SK-N-SH (cell line): ENCODE results near the gene PIF1. TPM values are rescaled to one million over a fixed set of nuclear protein-coding genes. Genes with fewer than 3 reads are reported as not detected.

Experiments
- CTCF ChIA-PET: fragments of 300-600, 350-600 bp; formaldehyde crosslinking; extraction: SDS; loops from one replicate; lab custom pipeline; 2021; lab: Yijun Ruan, JAX
- POLR2A ChIA-PET: fragments of 350-600 bp; sonication (Branson Sonifier 250); formaldehyde crosslinking; extraction: SDS; loops from one replicate; lab custom pipeline; 2020; ENCODE audit warnings: antibody characterized with exemption, inconsistent platforms; lab: Yijun Ruan, JAX
- DNase-seq: peaks from one replicate; pipeline ENCODE4 v3.0.0; 2012
- H2AFZ ChIP-seq: fragments of 200-600 bp; sonication (generic); 2 replicates; pipeline ENCODE4 v1.8.1; 2016; ENCODE audit warnings: antibody characterized with exemption, mild to moderate bottlenecking, low read depth
- H3F3A ChIP-seq: fragments of 200-600 bp; sonication (generic); replicated peaks from 2 replicates; pipeline ENCODE3; 2016; ENCODE audit warnings: antibody characterized with exemption, mild to moderate bottlenecking; ENCODE audit not compliant: insufficient read depth
- H3K27ac ChIP-seq, 2 experiments: fragments of 200-500 bp in 1 of 2; fragments of 200-600 bp in 1 of 2; sonication (Bioruptor generic) in 1 of 2; sonication (generic), shearing (Covaris generic) in 1 of 2; 2 replicates each; pipeline versions ENCODE4 v1.5.1 to v1.6.1; 2014 to 2016; ENCODE audit warnings: low read depth in 2 of 2, inconsistent platforms in 1 of 2, low read length in 1 of 2, mild to moderate bottlenecking in 1 of 2, mixed read lengths in 1 of 2
- H3K27me3 ChIP-seq: fragments of 200-600 bp; sonication (generic), shearing (Covaris generic); 2 replicates; pipeline ENCODE4 v1.6.1; 2016; ENCODE audit warnings: mixed run types; ENCODE audit not compliant: insufficient read depth
- H3K36me3 ChIP-seq, 2 experiments: fragments of 200-500 bp in 1 of 2; fragments of 200-600 bp in 1 of 2; sonication (Bioruptor generic) in 1 of 2; sonication (generic) in 1 of 2; replicated peaks in 1 of 2; 2 replicates each; pipeline versions ENCODE3 to v1.5.1; 2014 to 2016; ENCODE audit warnings: low read length in 1 of 2, mild to moderate bottlenecking in 1 of 2; ENCODE audit not compliant: insufficient read depth in 2 of 2, control insufficient read depth in 1 of 2
- H3K4me1 ChIP-seq, 2 experiments: fragments of 200-500 bp in 1 of 2; fragments of 200-600 bp in 1 of 2; sonication (Bioruptor generic) in 1 of 2; sonication (generic), shearing (Covaris generic) in 1 of 2; 2 replicates each; pipeline versions ENCODE4 v1.5.1 to v1.6.1; 2014 to 2016; ENCODE audit warnings: low read depth in 1 of 2, low read length in 1 of 2, mixed run types in 1 of 2; ENCODE audit not compliant: insufficient read depth in 2 of 2, control insufficient read depth in 1 of 2
- H3K4me2 ChIP-seq: fragments of 200-600 bp; sonication (generic), shearing (Covaris generic); 2 replicates; pipeline ENCODE4 v1.6.1; 2017; ENCODE audit warnings: mixed run types
- H3K4me3 ChIP-seq, 2 experiments: fragments of 200-500 bp in 1 of 2; fragments of 200-600 bp in 1 of 2; sonication (Bioruptor generic) in 1 of 2; sonication (generic), shearing (Covaris generic) in 1 of 2; 2 replicates each; pipeline versions ENCODE4 v1.5.1 to v1.8.1; 2014 to 2016; ENCODE audit warnings: low read depth in 2 of 2, inconsistent platforms in 1 of 2, low read length in 1 of 2, mild to moderate bottlenecking in 1 of 2, mixed read lengths in 1 of 2, moderate library complexity in 1 of 2
- H3K79me2 ChIP-seq: fragments of 200-600 bp; sonication (generic); 2 replicates; pipeline ENCODE4 v1.8.1; 2017; ENCODE audit warnings: mild to moderate bottlenecking; ENCODE audit not compliant: insufficient read depth
- H3K9ac ChIP-seq: fragments of 200-600 bp; sonication (generic); 2 replicates; pipeline ENCODE4 v1.6.1; 2017; ENCODE audit warnings: mixed run types
- H3K9me2 ChIP-seq: fragments of 200-600 bp; sonication (generic); 2 replicates; pipeline ENCODE4 v1.6.1; 2017; ENCODE audit warnings: mixed run types
- H3K9me3 ChIP-seq: fragments of 200-600 bp; sonication (generic); 2 replicates; pipeline ENCODE4 v1.6.1; 2017; ENCODE audit warnings: mixed run types, mild to moderate bottlenecking, moderate library complexity
- H4K20me1 ChIP-seq: fragments of 200-600 bp; sonication (generic); 2 replicates; pipeline ENCODE4 v1.6.1; 2017; ENCODE audit warnings: mild to moderate bottlenecking, mixed run types; ENCODE audit not compliant: insufficient read depth
- CHD2 ChIP-seq: fragments of 150-350 bp; IDR thresholded peaks from 2 replicates; pipeline ENCODE4 v1.6.1; 2018; ENCODE audit warnings: low read length; ENCODE audit not compliant: partially characterized antibody
- CTCF ChIP-seq: fragments of 200-600 bp; sonication (generic); IDR thresholded peaks from 2 replicates; pipeline ENCODE4 v1.6.1; 2017; ENCODE audit warnings: antibody characterized with exemption, mild to moderate bottlenecking, moderate library complexity
- FOXM1 ChIP-seq: IDR thresholded peaks from 2 replicates; pipeline ENCODE4 v1.4.0; 2012; ENCODE audit warnings: low read depth, mild to moderate bottlenecking
- MXI1 ChIP-seq: IDR thresholded peaks from 2 replicates; pipeline ENCODE4 v1.6.1; 2012; ENCODE audit warnings: mild to moderate bottlenecking, low read depth, low read length, improper control_type of control experiment
- NRF1 ChIP-seq: IDR thresholded peaks from 2 replicates; pipeline ENCODE4 v1.6.1; 2012; ENCODE audit warnings: low read depth, mild to moderate bottlenecking, low read length
- RAD21 ChIP-seq: IDR thresholded peaks from 2 replicates; pipeline ENCODE4 v1.6.1; 2012; ENCODE audit warnings: mild to moderate bottlenecking, low read length
- RCOR1 ChIP-seq: fragments of 150-350 bp; IDR thresholded peaks from 2 replicates; pipeline ENCODE4 v1.6.1; 2017; ENCODE audit warnings: antibody characterized with exemption, low read length
- RFX5 ChIP-seq: IDR thresholded peaks from 2 replicates; pipeline ENCODE4 v1.6.1; 2012; ENCODE audit warnings: mild to moderate bottlenecking, improper control_type of control experiment, low read length
- SIN3A ChIP-seq: IDR thresholded peaks from 2 replicates; pipeline ENCODE4 v1.6.1; 2012; ENCODE audit warnings: low read depth, mild to moderate bottlenecking, low read length, moderate library complexity, borderline replicate concordance
- TAF1 ChIP-seq: IDR thresholded peaks from 2 replicates; pipeline ENCODE4 v1.6.1; 2012; ENCODE audit warnings: low read depth, mild to moderate bottlenecking, low read length, moderate library complexity, borderline replicate concordance
- TCF12 ChIP-seq: IDR thresholded peaks from 2 replicates; pipeline ENCODE4 v1.4.0; 2012
- USF1 ChIP-seq: IDR thresholded peaks from 2 replicates; pipeline ENCODE4 v1.4.0; 2012; ENCODE audit warnings: low read depth, borderline replicate concordance
- YY1 ChIP-seq: IDR thresholded peaks from 2 replicates; pipeline ENCODE4 v1.4.0; 2012; ENCODE audit warnings: low read depth, mild to moderate bottlenecking
- WGBS: methylation state at CpG from one replicate; pipeline ENCODE4 v1.1.6; 2017; ENCODE audit warnings: low lambda C conversion rate; 5-methylcytosine and 5-hydroxymethylcytosine counted together
- polyA plus RNA-seq, 3 experiments: library from polyadenylated mRNA; depleted of rRNA; stranded (reverse); fragments of >200 nt; gene quantifications; 2 replicates each; pipeline ENCODE4 v1.2.3, GENCODE V29; 2012
- TF ChIP-seq, protein P1 (sequence below): IDR thresholded peaks from 2 replicates; pipeline ENCODE4 v1.6.1; 2012; ENCODE audit warnings: mild to moderate bottlenecking, low read depth, low read length, moderate library complexity
- TF ChIP-seq, protein P2 (sequence below): IDR thresholded peaks from 2 replicates; pipeline ENCODE4; 2012
- TF ChIP-seq, protein P3 (sequence below): IDR thresholded peaks from 2 replicates; pipeline ENCODE4 v1.4.0; 2012; ENCODE audit warnings: low read depth, borderline replicate concordance

PIF1 gene
- polyA plus RNA-seq, 1 of the 3 experiments (the other 2 are of a cell fraction): 12.4 TPM

DNA sequence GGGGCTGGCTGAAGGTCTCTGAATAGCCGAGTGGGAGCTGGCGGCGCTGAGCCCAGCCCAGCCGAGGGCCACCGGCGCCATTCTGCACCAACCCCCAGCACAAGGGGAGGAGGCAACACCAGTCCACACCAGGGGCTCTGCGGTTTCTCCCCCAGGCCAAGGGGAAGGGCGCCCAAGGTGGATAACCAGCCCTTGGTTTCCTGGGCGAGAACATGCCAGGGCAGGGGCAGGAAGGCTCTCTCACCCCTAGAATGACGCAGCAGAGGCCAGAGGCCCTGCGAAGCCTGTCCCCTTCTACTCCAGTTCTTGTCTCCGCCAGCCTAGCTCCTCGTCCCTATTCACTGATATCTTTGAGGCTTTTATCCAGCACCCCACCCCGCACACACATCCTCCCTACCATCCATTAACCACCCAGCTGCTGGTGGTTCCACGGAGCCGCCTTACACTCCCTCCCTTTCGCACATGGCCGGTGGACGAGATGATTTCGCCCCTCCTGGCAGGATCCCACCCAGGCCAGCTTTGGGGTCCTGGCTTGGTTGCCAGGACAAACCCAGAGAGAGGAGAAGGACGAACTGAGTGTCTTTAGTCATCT lies 51.3 kb downstream of the PIF1 start:
- H3K36me3 ChIP-seq: no peaks in the 10 kb centered on the region
- H3K9ac ChIP-seq: peak overlapping the region; percentile 60; the same call in 1 of the 2 replicates
- H3K9me2 ChIP-seq: no peaks in the 10 kb centered on the region
- H3K4me1 ChIP-seq: peaks cover 4 to 10% of the 10 kb centered on the region in 2 experiments; a peak in 1 of 4 replicates
- no peaks in the 10 kb centered on the region for H3K9me3 ChIP-seq
- H3K27me3 ChIP-seq: no peaks in the 10 kb centered on the region
- no peaks in the 10 kb centered on the region for H4K20me1 ChIP-seq
- H3K79me2 ChIP-seq: no peaks in the 10 kb centered on the region
- peak overlapping the region; percentile 66 to 67 for H3K4me3 ChIP-seq
- 90% methylated on average over 15 of the region's 21 CpGs for WGBS
- DNase-seq: peak; percentile 57
- ChIA-PET CTCF (interaction anchor here (1.0 to 2.5 kb wide), 4 partner anchors 10 to 67 kb away, joined by 3 to 13 read pairs (median 4); no protein-coding TSS in a partner anchor), POLR2A (interaction anchor here (0.7 kb wide), 1 partner anchor 28 kb away, joined by 5 read pairs; no protein-coding TSS in a partner anchor)
- H3K4me2 ChIP-seq: peak overlapping the region; percentile 44; the same call in 1 of the 2 replicates
- no peaks in the 10 kb centered on the region for H3F3A ChIP-seq
- TF ChIP-seq RFX5: no peak
- TF ChIP-seq USF1: no peak
- no peak for TF ChIP-seq NRF1
- H2AFZ ChIP-seq: 0 out of 2 replicates have a peak overlapping the region, but pooled peaks have one; percentile 22
- H3K27ac ChIP-seq: no peak overlapping the region

DNA sequence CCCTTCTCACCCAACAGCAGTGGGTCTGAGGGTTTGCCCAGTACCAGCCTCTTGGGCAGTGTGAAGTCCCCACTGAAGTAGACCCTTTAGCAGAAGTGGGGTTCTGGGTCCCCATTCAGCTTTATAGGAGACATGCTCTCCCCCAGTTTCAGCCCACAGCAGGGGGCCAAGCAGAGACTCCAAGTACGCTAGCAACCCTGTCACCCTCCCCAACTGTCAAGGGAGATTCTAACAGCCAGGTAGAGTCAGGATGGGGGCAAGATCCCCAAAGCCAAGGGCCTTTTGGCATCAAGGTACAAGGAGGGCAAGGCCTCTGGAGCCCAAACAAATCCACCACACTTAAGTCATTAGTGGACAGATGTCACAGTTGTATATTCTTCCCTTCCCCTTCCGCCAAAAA lies 51.8 kb downstream of the PIF1 start:
- no peaks in the 10 kb centered on the region for H3K9me2 ChIP-seq
- WGBS: 100% methylated on average over 1 of the region's 2 CpGs
- peaks cover 4 to 10% of the 10 kb centered on the region in 2 experiments; a peak in 1 of 4 replicates for H3K4me1 ChIP-seq
- H4K20me1 ChIP-seq: no peaks in the 10 kb centered on the region
- no peak for DNase-seq
- no peak overlapping the region for H2AFZ ChIP-seq
- H3K27ac ChIP-seq: no peak overlapping the region
- no peaks in the 10 kb centered on the region for H3K79me2 ChIP-seq
- no peak overlapping the region for H3K9ac ChIP-seq
- H3K4me2 ChIP-seq: 0 out of 2 replicates have a peak overlapping the region, but pooled peaks have one; percentile 44
- H3K36me3 ChIP-seq: no peaks in the 10 kb centered on the region
- H3K4me3 ChIP-seq: no peak overlapping the region
- no peaks in the 10 kb centered on the region for H3K27me3 ChIP-seq
- CTCF ChIA-PET: interaction anchor here (1.0 to 2.5 kb wide), 4 partner anchors 10 to 67 kb away, joined by 3 to 13 read pairs (median 4); no protein-coding TSS in a partner anchor
- no peaks in the 10 kb centered on the region for H3F3A ChIP-seq
- POLR2A ChIA-PET: no interaction called here
- no peaks in the 10 kb centered on the region for H3K9me3 ChIP-seq
- no peak for TF ChIP-seq RCOR1
- TF ChIP-seq, protein P1, sequence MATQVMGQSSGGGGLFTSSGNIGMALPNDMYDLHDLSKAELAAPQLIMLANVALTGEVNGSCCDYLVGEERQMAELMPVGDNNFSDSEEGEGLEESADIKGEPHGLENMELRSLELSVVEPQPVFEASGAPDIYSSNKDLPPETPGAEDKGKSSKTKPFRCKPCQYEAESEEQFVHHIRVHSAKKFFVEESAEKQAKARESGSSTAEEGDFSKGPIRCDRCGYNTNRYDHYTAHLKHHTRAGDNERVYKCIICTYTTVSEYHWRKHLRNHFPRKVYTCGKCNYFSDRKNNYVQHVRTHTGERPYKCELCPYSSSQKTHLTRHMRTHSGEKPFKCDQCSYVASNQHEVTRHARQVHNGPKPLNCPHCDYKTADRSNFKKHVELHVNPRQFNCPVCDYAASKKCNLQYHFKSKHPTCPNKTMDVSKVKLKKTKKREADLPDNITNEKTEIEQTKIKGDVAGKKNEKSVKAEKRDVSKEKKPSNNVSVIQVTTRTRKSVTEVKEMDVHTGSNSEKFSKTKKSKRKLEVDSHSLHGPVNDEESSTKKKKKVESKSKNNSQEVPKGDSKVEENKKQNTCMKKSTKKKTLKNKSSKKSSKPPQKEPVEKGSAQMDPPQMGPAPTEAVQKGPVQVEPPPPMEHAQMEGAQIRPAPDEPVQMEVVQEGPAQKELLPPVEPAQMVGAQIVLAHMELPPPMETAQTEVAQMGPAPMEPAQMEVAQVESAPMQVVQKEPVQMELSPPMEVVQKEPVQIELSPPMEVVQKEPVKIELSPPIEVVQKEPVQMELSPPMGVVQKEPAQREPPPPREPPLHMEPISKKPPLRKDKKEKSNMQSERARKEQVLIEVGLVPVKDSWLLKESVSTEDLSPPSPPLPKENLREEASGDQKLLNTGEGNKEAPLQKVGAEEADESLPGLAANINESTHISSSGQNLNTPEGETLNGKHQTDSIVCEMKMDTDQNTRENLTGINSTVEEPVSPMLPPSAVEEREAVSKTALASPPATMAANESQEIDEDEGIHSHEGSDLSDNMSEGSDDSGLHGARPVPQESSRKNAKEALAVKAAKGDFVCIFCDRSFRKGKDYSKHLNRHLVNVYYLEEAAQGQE: no peak
- TF ChIP-seq RAD21: no peak
- TF ChIP-seq, protein P2, sequence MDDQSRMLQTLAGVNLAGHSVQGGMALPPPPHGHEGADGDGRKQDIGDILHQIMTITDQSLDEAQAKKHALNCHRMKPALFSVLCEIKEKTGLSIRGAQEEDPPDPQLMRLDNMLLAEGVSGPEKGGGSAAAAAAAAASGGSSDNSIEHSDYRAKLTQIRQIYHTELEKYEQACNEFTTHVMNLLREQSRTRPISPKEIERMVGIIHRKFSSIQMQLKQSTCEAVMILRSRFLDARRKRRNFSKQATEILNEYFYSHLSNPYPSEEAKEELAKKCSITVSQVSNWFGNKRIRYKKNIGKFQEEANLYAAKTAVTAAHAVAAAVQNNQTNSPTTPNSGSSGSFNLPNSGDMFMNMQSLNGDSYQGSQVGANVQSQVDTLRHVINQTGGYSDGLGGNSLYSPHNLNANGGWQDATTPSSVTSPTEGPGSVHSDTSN: no peak
- TF ChIP-seq TAF1: no peak
- no peak for TF ChIP-seq SIN3A
- no peak for TF ChIP-seq TCF12
- no peak for TF ChIP-seq FOXM1
- no peak for TF ChIP-seq CTCF
- no peak for TF ChIP-seq MXI1
- TF ChIP-seq, protein P3, sequence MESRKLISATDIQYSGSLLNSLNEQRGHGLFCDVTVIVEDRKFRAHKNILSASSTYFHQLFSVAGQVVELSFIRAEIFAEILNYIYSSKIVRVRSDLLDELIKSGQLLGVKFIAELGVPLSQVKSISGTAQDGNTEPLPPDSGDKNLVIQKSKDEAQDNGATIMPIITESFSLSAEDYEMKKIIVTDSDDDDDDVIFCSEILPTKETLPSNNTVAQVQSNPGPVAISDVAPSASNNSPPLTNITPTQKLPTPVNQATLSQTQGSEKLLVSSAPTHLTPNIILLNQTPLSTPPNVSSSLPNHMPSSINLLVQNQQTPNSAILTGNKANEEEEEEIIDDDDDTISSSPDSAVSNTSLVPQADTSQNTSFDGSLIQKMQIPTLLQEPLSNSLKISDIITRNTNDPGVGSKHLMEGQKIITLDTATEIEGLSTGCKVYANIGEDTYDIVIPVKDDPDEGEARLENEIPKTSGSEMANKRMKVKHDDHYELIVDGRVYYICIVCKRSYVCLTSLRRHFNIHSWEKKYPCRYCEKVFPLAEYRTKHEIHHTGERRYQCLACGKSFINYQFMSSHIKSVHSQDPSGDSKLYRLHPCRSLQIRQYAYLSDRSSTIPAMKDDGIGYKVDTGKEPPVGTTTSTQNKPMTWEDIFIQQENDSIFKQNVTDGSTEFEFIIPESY: no peak
- TF ChIP-seq CHD2: no peak
- no peak for TF ChIP-seq YY1
